ENCODE data around the gene MROH2A.

Gene MROH2A

GRCh38 chr2:233811732-233812131 lies 33.6 kb downstream of the MROH2A start:
- Histone ChIP-seq H3K4me2 (ENCODE audit: low read length) (no peak overlapping the region), H3K4me3 (ENCODE audit: low read depth, low read length) (no peak overlapping the region), H3K9ac (no peak overlapping the region), H2AFZ (no peak overlapping the region), H3K36me3 (ENCODE audit: control insufficient read depth, insufficient read depth, low read length) (no peaks in the 10 kb centered on the region), H3K79me2 (no peaks in the 10 kb centered on the region), H3K4me1 (no peaks in the 10 kb centered on the region), H3K27me3 (ENCODE audit: control insufficient read depth, insufficient read depth, low read length) (no peaks in the 10 kb centered on the region), H3K9me3 (ENCODE audit: control insufficient read depth, low read length) (no peaks in the 10 kb centered on the region), H3K27ac (no peak overlapping the region)
- TF ChIP-seq CTCF (IDR thresholded peaks at IDR 0.05): no peak

- Histone ChIP-seq H3K4me3 (ENCODE audit: low read depth, low read length) (no peak overlapping the region), H3K27me3 (ENCODE audit: control insufficient read depth, insufficient read depth, low read length) (no peaks in the 10 kb centered on the region), H3K36me3 (ENCODE audit: control insufficient read depth, insufficient read depth, low read length) (no peaks in the 10 kb centered on the region), H3K79me2 (no peaks in the 10 kb centered on the region), H3K9ac (no peak overlapping the region), H3K4me2 (ENCODE audit: low read length) (no peak overlapping the region), H2AFZ (no peak overlapping the region), H3K9me3 (ENCODE audit: control insufficient read depth, low read length) (no peaks in the 10 kb centered on the region), H3K27ac (no peak overlapping the region), H3K4me1 (no peaks in the 10 kb centered on the region)
- TF ChIP-seq CTCF (IDR thresholded peaks at IDR 0.05): no peak
Measured at GRCh38 chr2:233813236-233814055, 35.3 kb downstream of the MROH2A start.

- Histone ChIP-seq H3K4me3 (ENCODE audit: low read depth, low read length) (no peak overlapping the region), H3K27ac (no peak overlapping the region), H2AFZ (no peak overlapping the region), H3K79me2 (no peaks in the 10 kb centered on the region), H3K9me3 (ENCODE audit: control insufficient read depth, low read length) (no peaks in the 10 kb centered on the region), H3K36me3 (ENCODE audit: control insufficient read depth, insufficient read depth, low read length) (no peaks in the 10 kb centered on the region), H3K4me1 (no peaks in the 10 kb centered on the region), H3K9ac (no peak overlapping the region), H3K4me2 (ENCODE audit: low read length) (no peak overlapping the region), H3K27me3 (ENCODE audit: control insufficient read depth, insufficient read depth, low read length) (no peaks in the 10 kb centered on the region)
- TF ChIP-seq CTCF (IDR thresholded peaks at IDR 0.05): no peak
Measured at GRCh38 chr2:233814056-233814835, 36.1 kb downstream of the MROH2A start.

GRCh38 chr2:233815861-233816260 lies 37.7 kb downstream of the MROH2A start:
- no peaks in the 10 kb centered on the region for H3K27me3 ChIP-seq (ENCODE audit: control insufficient read depth, insufficient read depth, low read length)
- no peaks in the 10 kb centered on the region for H3K79me2 ChIP-seq
- H3K4me3 ChIP-seq (ENCODE audit: low read depth, low read length): no peak overlapping the region
- no peak overlapping the region for H3K27ac ChIP-seq
- no peaks in the 10 kb centered on the region for H3K36me3 ChIP-seq (ENCODE audit: control insufficient read depth, insufficient read depth, low read length)
- no peak overlapping the region for H3K9ac ChIP-seq
- H3K4me2 ChIP-seq (ENCODE audit: low read length): no peak overlapping the region
- H3K9me3 ChIP-seq (ENCODE audit: control insufficient read depth, low read length): no peaks in the 10 kb centered on the region
- H2AFZ ChIP-seq: no peak overlapping the region
- H3K4me1 ChIP-seq: no peaks in the 10 kb centered on the region
- no peak for TF ChIP-seq CTCF (IDR thresholded peaks at IDR 0.05)
